ENCODE results near the gene CELSR2.

- TF ChIP-seq POLR2A (IDR thresholded peaks at IDR 0.05) (no peak), POLR2AphosphoS5 (IDR thresholded peaks at IDR 0.05) (no peak)
- TF ChIP-seq, protein P1, sequence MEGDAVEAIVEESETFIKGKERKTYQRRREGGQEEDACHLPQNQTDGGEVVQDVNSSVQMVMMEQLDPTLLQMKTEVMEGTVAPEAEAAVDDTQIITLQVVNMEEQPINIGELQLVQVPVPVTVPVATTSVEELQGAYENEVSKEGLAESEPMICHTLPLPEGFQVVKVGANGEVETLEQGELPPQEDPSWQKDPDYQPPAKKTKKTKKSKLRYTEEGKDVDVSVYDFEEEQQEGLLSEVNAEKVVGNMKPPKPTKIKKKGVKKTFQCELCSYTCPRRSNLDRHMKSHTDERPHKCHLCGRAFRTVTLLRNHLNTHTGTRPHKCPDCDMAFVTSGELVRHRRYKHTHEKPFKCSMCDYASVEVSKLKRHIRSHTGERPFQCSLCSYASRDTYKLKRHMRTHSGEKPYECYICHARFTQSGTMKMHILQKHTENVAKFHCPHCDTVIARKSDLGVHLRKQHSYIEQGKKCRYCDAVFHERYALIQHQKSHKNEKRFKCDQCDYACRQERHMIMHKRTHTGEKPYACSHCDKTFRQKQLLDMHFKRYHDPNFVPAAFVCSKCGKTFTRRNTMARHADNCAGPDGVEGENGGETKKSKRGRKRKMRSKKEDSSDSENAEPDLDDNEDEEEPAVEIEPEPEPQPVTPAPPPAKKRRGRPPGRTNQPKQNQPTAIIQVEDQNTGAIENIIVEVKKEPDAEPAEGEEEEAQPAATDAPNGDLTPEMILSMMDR (IDR thresholded peaks at IDR 0.05), result no peak
Measured at GRCh38 chr1:109309347-109309746, 60.0 kb downstream of the CELSR2 start.

Measured in breast epithelium (tissue), 3 donors.